Measurements from ENCODE around the gene TNRC6B. TPM values are rescaled to one million over a fixed set of nuclear protein-coding genes. Genes with fewer than 3 reads are reported as not detected.

TNRC6B gene, protein sequence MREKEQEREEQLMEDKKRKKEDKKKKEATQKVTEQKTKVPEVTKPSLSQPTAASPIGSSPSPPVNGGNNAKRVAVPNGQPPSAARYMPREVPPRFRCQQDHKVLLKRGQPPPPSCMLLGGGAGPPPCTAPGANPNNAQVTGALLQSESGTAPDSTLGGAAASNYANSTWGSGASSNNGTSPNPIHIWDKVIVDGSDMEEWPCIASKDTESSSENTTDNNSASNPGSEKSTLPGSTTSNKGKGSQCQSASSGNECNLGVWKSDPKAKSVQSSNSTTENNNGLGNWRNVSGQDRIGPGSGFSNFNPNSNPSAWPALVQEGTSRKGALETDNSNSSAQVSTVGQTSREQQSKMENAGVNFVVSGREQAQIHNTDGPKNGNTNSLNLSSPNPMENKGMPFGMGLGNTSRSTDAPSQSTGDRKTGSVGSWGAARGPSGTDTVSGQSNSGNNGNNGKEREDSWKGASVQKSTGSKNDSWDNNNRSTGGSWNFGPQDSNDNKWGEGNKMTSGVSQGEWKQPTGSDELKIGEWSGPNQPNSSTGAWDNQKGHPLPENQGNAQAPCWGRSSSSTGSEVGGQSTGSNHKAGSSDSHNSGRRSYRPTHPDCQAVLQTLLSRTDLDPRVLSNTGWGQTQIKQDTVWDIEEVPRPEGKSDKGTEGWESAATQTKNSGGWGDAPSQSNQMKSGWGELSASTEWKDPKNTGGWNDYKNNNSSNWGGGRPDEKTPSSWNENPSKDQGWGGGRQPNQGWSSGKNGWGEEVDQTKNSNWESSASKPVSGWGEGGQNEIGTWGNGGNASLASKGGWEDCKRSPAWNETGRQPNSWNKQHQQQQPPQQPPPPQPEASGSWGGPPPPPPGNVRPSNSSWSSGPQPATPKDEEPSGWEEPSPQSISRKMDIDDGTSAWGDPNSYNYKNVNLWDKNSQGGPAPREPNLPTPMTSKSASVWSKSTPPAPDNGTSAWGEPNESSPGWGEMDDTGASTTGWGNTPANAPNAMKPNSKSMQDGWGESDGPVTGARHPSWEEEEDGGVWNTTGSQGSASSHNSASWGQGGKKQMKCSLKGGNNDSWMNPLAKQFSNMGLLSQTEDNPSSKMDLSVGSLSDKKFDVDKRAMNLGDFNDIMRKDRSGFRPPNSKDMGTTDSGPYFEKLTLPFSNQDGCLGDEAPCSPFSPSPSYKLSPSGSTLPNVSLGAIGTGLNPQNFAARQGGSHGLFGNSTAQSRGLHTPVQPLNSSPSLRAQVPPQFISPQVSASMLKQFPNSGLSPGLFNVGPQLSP (N-terminal part only)
- 18.9 and 25.6 TPM in 2 replicates for total RNA-seq

DNA sequence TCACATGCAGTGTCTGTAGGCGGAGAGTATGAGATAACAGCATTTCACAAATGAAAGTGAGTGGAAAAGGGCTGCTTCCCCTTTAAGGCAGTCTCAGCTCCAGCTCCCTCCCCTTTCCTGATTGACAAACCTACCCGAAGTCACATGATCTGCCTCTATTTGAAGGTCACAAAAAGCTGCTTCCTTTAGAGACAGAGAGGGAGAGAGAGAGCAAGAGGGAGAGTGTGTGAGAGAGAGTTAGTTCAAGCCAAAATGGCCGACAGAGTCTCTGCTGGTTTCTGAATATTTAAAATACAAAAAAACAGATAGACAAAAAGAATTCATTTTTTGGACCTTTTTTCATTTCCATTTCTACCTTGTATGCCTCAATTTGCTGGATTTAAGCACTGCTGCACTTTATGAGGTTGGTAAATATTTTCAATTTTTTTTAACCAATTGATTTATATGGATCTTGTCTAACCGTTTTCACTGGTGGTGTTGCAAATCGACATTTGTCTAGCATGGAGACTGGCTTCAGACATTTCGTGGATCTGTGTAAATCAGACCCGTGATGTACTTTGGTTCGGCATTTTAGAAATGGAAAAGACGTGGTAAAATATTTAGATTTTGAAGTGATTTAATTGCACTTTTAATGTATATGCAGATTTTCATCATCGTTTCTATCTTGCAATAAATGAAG is at the start of gene TNRC6B:
Gene TNRC6B, plus strand, starts transcription at position 188 of the 679 bp plus-strand sequence. Its CDS starts 211 bp downstream, at position 399.

DNA sequence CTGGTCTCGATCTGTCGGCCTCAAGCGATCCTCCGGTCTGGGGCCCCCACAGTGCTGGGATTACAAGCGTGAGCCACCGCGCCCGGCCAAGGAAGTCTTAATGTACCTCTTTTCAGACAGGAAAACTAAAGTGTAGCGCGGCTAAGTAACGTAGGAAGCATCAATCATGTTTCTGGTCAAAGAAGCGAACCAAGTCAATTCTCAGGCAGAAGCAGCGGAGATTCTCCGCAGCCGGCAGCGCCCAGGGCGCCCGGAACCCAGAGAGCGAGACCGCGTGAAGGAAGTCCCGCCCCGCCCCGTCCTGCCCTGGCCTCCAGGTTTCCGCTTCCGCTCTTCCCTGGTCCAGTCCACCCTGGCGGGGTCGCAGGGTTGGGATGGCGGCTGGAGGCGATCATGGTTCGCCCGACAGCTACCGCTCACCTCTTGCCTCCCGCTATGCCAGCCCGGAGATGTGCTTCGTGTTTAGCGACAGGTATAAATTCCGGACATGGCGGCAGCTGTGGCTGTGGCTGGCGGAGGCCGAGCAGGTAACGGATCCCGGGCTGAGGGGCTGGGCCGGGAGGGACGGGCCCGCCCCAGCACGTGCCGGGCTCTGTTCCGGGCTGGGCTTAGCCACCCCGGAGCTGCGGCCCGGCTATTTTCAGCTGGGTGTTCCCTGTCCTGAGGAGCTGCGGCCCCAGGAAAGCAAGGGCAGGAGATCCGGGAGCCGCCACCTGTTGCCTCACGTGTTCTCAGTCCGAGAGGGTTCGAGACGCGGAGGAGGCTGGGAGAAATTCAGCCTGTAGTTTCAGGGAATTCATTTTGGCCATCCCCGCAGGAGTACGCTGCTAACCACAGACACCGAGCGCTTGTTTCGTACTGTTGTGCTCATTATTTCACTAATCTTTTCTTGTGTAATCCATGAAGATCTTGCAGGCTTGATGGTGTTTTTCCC is 168.7 kb downstream of the TNRC6B start, which contains the start of gene ADSL:
Gene ADSL, plus strand, starts transcription at position 316 of the 934 bp plus-strand sequence. Its CDS starts 59 bp downstream, at position 375.

Other genes with a start within 250 kb of the TNRC6B start
- not detected in 2 replicates for gene TMA7B, start 217.5 kb upstream of the TNRC6B start, total RNA-seq
- under 0.01 TPM in 1 of 2 replicates, not detected in the other for gene FAM83F, start 183.0 kb upstream of the TNRC6B start, total RNA-seq
- gene ADSL, start 168.6 kb downstream of the TNRC6B start, total RNA-seq, result 95.3 and 167 TPM in 2 replicates
- gene SGSM3, start 192.7 kb downstream of the TNRC6B start, total RNA-seq, result 53.4 and 61.0 TPM in 2 replicates